Measurements from ENCODE around the gene NKX2-2.

GRCh38 chr20:21504323-21504722, 9.5 kb downstream of the NKX2-2 start:
- TF ChIP-seq CTCF (conservative IDR thresholded peaks at IDR 0.05) (no peak), EZH2 (IDR thresholded peaks at IDR 0.05; ENCODE audit: low read depth) (no peak)

Measured in PC-9 (cell line).